ENCODE data around the gene TIE1. TPM values are rescaled to one million over a fixed set of nuclear protein-coding genes. Genes with fewer than 3 reads are reported as not detected.

Gene TIE1
- total and polyA plus RNA-seq, 2 donors (not counting 3 experiments of a cell fraction or from before 2014, with no cell fraction given), result 531 to 620 TPM

DNA sequence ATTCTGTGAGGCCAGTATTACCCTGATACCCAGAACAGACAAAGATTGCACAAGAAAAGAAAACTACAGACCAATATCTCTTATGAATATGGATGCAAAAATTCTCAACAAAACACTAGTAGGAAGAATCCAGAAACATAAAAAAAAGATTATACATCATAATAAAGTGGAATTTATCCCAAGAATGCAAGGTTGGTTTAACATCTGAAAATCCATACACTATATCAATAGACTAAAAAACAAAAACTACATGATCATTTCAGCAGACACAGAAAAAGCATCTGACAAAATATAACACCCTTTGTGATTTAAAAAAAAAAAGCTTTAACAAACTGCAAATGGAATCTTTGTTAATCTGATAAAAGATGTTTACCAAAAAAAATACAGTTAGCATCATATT is 24.6 kb downstream of the TIE1 start:
- Histone ChIP-seq H3K4me2 (ENCODE audit: insufficient read depth, low read length) (no peak overlapping the region), H3K36me3 (ENCODE audit: control insufficient read depth in 2 of 2, extremely low read depth in 1 of 2, insufficient read depth in 2 of 2, low read length in 2 of 2) (peaks cover 25 to 34% of the 10 kb centered on the region in 2 experiments), H3K4me3 (replicated peaks in 1 of 3; ENCODE audit: insufficient read depth in 1 of 3, low read depth in 1 of 3, low read length in 3 of 3) (no peak overlapping the region), H3K79me2 (ENCODE audit: control insufficient read depth, insufficient read depth, low read length) (no peaks in the 10 kb centered on the region), H4K20me1 (replicated peaks; ENCODE audit: control insufficient read depth, extremely low read depth, insufficient read depth, low read length) (no peaks in the 10 kb centered on the region), H3K9me1 (replicated peaks; ENCODE audit: control insufficient read depth, extremely low read depth, insufficient read depth, low read length) (no peaks in the 10 kb centered on the region), H3K9me3 (replicated peaks; ENCODE audit: control insufficient read depth, insufficient read depth, low read length) (no peaks in the 10 kb centered on the region), H2AFZ (ENCODE audit: low read depth, low read length) (no peak overlapping the region), H3K27me3 (ENCODE audit: control insufficient read depth in 2 of 2, insufficient read depth in 2 of 2, low read length in 2 of 2) (no peaks in the 10 kb centered on the region), H3K9ac (replicated peaks; ENCODE audit: extremely low read depth, insufficient read depth, low read length) (no peak overlapping the region), H3K4me1 (ENCODE audit: control insufficient read depth, extremely low read depth, insufficient read depth, low read length) (peaks cover 9% of the 10 kb centered on the region), H3K27ac (ENCODE audit: insufficient read depth, low read depth, low read length) (no peak overlapping the region)
- FAIRE-seq (no peak), DNase-seq (ENCODE audit: low read depth, low spot score) (no peak)
- intact Hi-C loops (cut with micrococcal nuclease) (no loop called here), dilution Hi-C loops (cut with MboI; ENCODE audit: extremely low pct_ligation_motif_present, low sequenced_read_pairs) (no loop called here)
- TF ChIP-seq POLR2A (IDR thresholded peaks at IDR 0.05; ENCODE audit: low read depth, low read length), result peak; percentile 24
- TF ChIP-seq MYC (IDR thresholded peaks at IDR 0.05; ENCODE audit: low read depth, low read length), result no peak
- TF ChIP-seq, protein P1, sequence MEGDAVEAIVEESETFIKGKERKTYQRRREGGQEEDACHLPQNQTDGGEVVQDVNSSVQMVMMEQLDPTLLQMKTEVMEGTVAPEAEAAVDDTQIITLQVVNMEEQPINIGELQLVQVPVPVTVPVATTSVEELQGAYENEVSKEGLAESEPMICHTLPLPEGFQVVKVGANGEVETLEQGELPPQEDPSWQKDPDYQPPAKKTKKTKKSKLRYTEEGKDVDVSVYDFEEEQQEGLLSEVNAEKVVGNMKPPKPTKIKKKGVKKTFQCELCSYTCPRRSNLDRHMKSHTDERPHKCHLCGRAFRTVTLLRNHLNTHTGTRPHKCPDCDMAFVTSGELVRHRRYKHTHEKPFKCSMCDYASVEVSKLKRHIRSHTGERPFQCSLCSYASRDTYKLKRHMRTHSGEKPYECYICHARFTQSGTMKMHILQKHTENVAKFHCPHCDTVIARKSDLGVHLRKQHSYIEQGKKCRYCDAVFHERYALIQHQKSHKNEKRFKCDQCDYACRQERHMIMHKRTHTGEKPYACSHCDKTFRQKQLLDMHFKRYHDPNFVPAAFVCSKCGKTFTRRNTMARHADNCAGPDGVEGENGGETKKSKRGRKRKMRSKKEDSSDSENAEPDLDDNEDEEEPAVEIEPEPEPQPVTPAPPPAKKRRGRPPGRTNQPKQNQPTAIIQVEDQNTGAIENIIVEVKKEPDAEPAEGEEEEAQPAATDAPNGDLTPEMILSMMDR (IDR thresholded peaks at IDR 0.05; ENCODE audit: extremely low read depth in 1 of 2, insufficient read depth in 1 of 2, low read depth in 1 of 2, low read length in 2 of 2), result no peak
- BruUV-seq (replicated peaks), result no TSS peak
- ChIA-PET POLR2A (no interaction called here), CTCF (no interaction called here)

DNA sequence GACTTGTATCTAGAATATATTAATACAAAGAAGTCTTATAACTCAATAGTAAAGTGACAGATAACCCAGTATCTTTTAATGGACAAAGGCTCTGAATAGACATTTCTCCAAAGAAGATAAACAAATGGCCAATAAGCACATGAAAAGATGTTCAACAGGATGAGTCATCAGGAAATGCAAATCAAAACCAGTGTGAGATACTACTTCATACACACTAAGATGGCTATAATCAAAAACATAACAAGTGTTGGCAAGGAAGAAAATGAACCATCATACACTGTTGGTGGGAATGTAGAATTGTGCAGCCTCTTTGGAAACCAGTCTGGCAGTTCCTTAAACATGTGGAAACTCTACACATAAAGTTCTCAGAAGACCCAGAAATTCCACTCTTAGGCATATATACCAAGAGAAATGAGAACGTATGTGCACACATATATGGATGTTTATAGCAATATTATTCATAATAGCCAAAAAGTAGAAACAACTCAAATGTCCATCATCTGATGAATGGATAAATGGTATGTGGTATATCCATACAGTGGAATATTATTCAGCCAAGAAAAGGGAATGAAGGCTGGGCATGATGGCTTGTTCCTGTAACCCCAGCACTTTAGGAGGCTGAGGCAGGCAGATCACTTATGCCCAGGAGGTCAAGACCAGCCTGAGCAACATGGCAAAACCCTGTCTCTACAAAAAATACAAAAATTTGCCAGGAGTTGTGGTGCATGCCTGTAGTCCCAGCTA is 26.9 kb downstream of the TIE1 start:
- Histone ChIP-seq H3K4me2 (ENCODE audit: insufficient read depth, low read length) (no peak overlapping the region), H4K20me1 (replicated peaks; ENCODE audit: control insufficient read depth, extremely low read depth, insufficient read depth, low read length) (no peaks in the 10 kb centered on the region), H3K4me3 (replicated peaks in 1 of 3; ENCODE audit: insufficient read depth in 1 of 3, low read depth in 1 of 3, low read length in 3 of 3) (no peak overlapping the region), H3K27ac (ENCODE audit: insufficient read depth, low read depth, low read length) (no peak overlapping the region), H3K9ac (replicated peaks; ENCODE audit: extremely low read depth, insufficient read depth, low read length) (no peak overlapping the region), H3K4me1 (ENCODE audit: control insufficient read depth, extremely low read depth, insufficient read depth, low read length) (peaks cover 10% of the 10 kb centered on the region), H3K9me3 (replicated peaks; ENCODE audit: control insufficient read depth, insufficient read depth, low read length) (no peaks in the 10 kb centered on the region), H3K79me2 (ENCODE audit: control insufficient read depth, insufficient read depth, low read length) (no peaks in the 10 kb centered on the region), H3K9me1 (replicated peaks; ENCODE audit: control insufficient read depth, extremely low read depth, insufficient read depth, low read length) (no peaks in the 10 kb centered on the region), H2AFZ (ENCODE audit: low read depth, low read length) (no peak overlapping the region), H3K36me3 (ENCODE audit: control insufficient read depth in 2 of 2, extremely low read depth in 1 of 2, insufficient read depth in 2 of 2, low read length in 2 of 2) (peaks cover 13 to 18% of the 10 kb centered on the region in 2 experiments), H3K27me3 (ENCODE audit: control insufficient read depth in 2 of 2, insufficient read depth in 2 of 2, low read length in 2 of 2) (no peaks in the 10 kb centered on the region)
- TF ChIP-seq, protein P2, sequence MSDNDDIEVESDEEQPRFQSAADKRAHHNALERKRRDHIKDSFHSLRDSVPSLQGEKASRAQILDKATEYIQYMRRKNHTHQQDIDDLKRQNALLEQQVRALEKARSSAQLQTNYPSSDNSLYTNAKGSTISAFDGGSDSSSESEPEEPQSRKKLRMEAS (IDR thresholded peaks at IDR 0.05; ENCODE audit: insufficient read depth, insufficient read length), result no peak
- TF ChIP-seq MYC (IDR thresholded peaks at IDR 0.05; ENCODE audit: low read depth, low read length) (no peak), POLR2A (IDR thresholded peaks at IDR 0.05; ENCODE audit: low read depth, low read length) (peak; percentile 40), POLR2AphosphoS5 (IDR thresholded peaks at IDR 0.05; ENCODE audit: insufficient read depth, low read depth, low read length) (no peak), FOS (IDR thresholded peaks at IDR 0.05; ENCODE audit: borderline replicate concordance, insufficient read depth, low read length) (peak; percentile 54), EZH2 (IDR thresholded peaks at IDR 0.05; ENCODE audit: borderline replicate concordance, low read depth, low read length, severe bottlenecking) (no peak), GATA2 (IDR thresholded peaks at IDR 0.05; ENCODE audit: insufficient read depth, insufficient read length, low read depth, low read length) (no peak), JUN (IDR thresholded peaks at IDR 0.05; ENCODE audit: borderline replicate concordance, insufficient read depth, insufficient read length, low read depth) (no peak)
- TF ChIP-seq, protein P1 (IDR thresholded peaks at IDR 0.05; ENCODE audit: extremely low read depth in 1 of 2, insufficient read depth in 1 of 2, low read depth in 1 of 2, low read length in 2 of 2), result no peak
- FAIRE-seq (peak; percentile 24), DNase-seq (ENCODE audit: low read depth, low spot score) (no peak)
- POLR2A ChIA-PET, result no interaction called here
- intact Hi-C loops (cut with micrococcal nuclease) (no loop called here), dilution Hi-C loops (cut with MboI; ENCODE audit: extremely low pct_ligation_motif_present, low sequenced_read_pairs) (no loop called here)
- BruUV-seq (replicated peaks), result no TSS peak
- CTCF ChIA-PET, result no interaction called here
